KBM-7 (cell line): ENCODE measurements around the gene KLHDC4.
A peak's percentile ranks its signal among the peaks of the same experiment; 100 is the strongest.
"Not testable (repeated sequence)": the region's sequence is repeated elsewhere in the genome, so short reads cannot be mapped to it uniquely, and the experiment has no call there.

Experiments used
- DNase-seq: peaks from one replicate; pipeline ENCODE4 v3.0.0-alpha.2; 2015
- in situ Hi-C: fragments of 300-500 bp; cut with MboI; formaldehyde crosslinking; loops from 2 replicates; pipeline ENCODE4 v1.14.3; 2020; ENCODE audit warnings: low sequenced_read_pairs, low pct_unique_long_range_greater_than_20kb, mixed read lengths

The KLHDC4 gene

DNA sequence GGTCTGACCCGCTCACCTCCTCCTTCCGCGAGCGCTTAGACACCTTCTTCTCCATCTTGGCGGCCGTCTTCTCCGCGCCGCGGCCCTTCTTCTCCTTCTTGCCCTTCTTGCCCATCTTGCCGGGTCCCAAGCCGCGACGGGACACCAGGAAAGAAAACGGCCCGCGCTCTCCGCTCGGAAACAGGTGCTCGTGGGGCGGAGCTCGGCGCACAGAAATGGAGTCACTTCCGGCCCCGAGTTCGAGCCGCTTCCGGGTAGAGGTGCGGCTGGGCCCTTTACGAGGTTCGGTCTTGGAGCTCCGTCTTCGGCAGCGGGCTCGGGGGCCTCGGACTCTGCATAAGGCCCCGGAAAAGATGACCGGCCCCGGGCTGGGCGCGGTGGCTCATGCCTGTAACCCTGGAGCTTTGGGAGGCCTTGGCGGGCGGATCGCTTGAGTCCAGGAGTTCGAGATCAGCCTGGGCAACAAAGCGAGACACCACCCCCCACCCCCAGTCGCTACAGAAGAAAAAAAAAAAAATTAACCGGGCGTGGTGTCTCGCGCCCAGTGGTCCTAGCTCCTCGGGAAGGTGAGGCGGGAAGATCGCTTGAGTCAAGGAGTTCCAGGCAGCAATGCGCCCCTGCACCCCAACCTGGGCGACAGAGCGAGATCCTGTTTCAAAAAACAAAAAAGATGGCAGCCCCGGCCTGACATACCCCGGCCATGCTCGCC, at the start of gene KLHDC4:
Gene KLHDC4 (minus strand): TSS at position 211 of the 709 bp plus-strand sequence. CDS start 96 bp downstream, at position 115.
- in situ Hi-C loops = no loop called here
- DNase-seq = peak; percentile 91

DNA sequence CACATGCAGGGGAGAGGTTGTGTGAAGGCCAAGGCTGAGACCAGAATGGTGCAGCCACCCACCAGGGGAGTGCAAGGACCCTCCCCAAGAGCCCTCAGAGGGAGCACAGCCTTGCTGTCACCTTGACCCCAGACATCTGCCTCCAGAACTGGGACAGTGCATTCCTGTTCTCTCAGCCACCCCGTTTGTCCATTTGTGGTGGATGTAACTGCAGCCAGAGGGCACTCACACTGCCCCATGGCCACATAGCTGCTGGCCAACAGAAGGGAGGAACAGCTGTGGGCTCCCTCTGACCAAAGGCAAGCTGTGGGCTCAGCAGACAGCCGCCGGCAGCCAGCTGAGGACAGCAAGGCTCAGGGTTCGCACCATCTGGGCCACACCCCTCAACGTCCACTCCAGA, 49.8 kb upstream of the KLHDC4 start:
- in situ Hi-C loops = no loop called here
- no peak for DNase-seq

DNA sequence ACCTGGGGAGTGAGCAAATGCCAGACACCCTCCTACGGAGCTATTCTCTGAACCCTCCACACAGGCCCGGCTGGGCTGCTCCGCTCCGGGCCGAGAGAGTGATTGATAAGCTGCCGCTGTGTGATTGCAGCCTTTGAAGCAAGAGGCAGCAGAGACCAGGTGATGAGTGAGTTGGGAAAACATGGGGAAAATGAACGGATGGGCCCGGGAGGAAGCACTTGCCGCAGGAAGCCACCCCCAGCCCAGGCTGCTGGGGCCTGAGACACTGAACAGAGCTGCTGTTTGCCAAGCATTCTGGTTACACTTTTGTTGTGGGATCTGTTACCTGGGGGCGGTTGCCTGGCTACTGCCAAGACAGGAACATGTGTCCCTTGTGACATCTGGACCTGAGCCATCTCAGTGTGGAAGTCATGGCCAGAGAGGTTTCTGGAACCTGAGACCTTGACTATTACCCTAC, 46.4 kb upstream of the KLHDC4 start:
- in situ Hi-C loops = no loop called here
- no peak for DNase-seq

- not testable (repeated sequence) for DNase-seq
Observed at GRCh38 chr16:87811454-87811853, 45.7 kb upstream of the KLHDC4 start.

DNA sequence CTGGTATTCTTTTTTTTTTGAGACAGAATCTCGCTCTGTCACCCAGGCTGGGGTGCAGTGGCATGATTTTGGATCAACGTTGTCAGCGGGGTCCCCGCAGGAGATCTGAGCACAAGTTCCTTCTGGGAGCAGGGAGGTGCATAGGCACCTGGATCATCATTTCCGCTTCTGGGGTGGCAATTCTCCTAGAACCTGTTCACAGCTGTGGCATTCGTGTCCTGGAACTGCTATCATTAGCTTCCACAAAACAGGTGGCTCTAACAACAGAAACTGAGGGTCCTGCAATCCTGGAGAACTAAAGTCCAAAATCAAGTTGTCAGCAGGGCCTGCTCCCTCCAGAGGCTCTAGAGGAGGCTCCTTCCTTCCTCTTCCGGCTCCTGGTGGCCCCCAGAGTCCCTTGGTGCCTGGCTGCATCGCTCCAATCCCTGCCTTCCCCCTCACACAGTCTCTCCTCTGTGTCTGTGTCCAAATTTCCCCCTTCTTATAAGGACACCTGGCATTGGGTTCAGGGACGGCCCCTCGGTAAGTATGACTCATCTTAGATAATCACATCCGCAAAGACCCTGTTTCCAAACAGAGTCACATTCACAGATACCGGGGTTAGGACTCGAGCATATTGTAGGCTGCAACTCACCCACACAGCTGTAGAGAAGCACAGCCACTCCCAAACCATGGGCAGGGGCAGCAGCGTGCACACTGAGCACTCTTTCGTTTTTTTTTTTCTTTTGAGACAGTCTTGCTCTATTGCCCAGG, 43.5 kb upstream of the KLHDC4 start:
- DNase-seq = peak; percentile 57
- in situ Hi-C loops = no loop called here

More at GRCh38 chr16:87811454-87811853, 45.7 kb upstream of the KLHDC4 start:
- in situ Hi-C loops = not testable (repeated sequence)

- in situ Hi-C loops = no loop called here
Observed at GRCh38 chr16:87808108-87808507, 42.3 kb upstream of the KLHDC4 start.

DNA sequence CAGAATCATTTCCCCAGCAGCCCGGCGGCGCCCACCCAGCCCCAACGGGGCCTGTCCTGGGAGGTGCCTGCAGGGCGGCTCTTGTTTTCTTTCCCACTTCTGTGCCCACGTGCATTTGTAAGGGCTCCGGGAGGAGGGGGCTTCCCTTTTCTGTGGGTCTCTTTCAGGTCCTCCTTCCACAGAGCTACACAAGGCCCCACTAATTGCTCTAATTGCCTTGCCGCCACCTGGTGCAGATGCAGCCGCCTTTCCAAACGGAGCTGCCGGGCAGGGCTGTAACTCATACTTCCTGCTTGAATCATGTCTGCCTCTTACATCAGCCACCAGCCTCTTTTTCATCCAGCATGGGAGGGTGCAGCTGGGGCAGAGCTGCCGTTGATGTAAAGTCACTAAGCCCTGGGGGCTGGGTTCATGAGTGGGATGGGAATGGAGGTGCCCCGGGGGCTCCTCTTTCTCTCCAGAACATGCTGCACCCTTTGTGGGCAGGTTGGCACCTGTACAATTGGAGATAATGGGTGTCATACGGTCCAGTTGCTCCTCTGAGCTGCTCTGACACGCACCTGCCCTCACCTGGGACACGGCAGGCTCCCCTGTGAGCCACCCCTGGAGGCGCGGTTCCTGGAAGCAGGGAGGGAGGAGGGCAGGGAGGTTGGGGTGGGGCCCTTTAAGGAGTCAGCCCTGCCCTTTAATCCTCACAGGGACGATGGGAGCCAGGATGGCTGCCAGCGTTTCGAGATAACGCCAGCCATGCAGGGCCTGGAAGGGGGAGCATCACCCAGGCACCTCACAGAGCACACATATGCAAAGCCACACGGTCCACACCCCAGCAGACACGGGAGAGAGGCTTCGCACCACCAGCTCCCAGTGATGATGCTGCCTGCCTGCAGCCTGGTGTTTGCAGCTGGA, 41.1 kb upstream of the KLHDC4 start:
- in situ Hi-C loops = no loop called here
- DNase-seq = peak; percentile 91

More at GRCh38 chr16:87808108-87808507, 42.3 kb upstream of the KLHDC4 start:
- DNase-seq = no peak

DNA sequence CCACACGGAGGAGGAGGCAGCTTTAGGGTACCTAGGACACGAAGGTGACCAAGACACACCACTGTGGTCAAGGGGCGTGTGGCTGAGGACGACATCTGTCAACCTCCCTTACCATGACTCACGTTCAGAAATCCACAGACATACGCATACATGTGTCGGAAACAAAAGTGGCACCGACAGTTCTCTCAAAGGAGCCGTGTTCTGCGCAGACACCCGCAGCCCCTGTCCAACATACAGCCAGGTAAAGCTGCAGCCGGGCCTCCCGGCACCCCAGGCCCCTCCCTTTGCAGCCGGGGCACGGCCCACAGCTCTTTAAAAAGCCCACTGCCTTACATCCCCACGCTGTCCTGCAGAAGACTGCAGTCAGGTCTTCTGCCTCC, 40.5 kb upstream of the KLHDC4 start:
- DNase-seq = no peak
- in situ Hi-C loops = no loop called here

- in situ Hi-C loops = no loop called here
- no peak for DNase-seq
Observed at GRCh38 chr16:87803385-87803784, 37.6 kb upstream of the KLHDC4 start.

- in situ Hi-C loops = no loop called here
- no peak for DNase-seq
Observed at GRCh38 chr16:87802670-87803069, 36.9 kb upstream of the KLHDC4 start.

GRCh38 chr16:87801679-87802259, 36.0 kb upstream of the KLHDC4 start:
- in situ Hi-C loops = no loop called here
- no peak for DNase-seq

DNA sequence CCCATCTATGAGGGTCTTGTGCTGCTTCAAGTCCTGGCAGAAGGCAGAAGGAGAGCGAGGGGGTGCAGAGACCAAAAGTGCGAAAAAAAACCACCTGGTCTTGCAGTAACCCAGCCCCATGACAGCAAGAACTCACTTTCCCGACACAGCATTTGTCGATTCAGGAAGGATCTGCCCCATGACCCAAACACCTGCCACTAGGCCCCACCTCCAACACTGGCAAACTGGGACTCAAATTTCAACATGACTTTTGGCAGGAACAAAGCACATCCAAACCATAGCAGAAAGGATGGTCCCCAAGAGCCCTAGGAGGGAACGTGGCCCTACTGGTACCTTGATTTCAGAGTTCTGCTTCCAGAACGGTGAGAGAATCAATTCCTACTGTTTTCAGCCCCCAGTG, 34.7 kb upstream of the KLHDC4 start:
- in situ Hi-C loops = no loop called here
- DNase-seq = no peak

DNA sequence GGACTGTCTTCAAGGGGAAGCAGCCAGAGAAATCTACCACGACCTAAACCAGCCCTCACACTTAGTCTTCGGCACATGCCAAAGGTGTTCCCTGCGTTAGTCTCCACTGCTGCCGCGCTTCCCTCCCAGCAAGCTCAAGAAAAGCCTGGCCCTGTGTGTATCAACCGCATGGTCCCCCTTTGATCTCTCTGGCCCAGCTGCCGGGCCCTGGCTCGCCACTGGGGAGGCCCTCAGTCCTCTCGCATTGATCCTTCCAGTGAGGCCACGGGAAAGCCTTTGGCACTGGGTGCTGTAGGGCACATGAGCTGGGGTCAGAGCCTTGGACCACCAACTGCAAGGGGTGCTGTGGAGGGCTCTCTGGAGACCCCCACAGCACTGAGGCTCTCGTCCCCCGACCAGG, 29.6 kb upstream of the KLHDC4 start:
- DNase-seq = no peak
- in situ Hi-C loops = no loop called here

- no peak for DNase-seq
- in situ Hi-C loops = no loop called here
Observed at GRCh38 chr16:87794485-87795078, 28.8 kb upstream of the KLHDC4 start.

GRCh38 chr16:87792205-87792565, 26.4 kb upstream of the KLHDC4 start:
- in situ Hi-C loops = no loop called here
- DNase-seq = no peak

DNA sequence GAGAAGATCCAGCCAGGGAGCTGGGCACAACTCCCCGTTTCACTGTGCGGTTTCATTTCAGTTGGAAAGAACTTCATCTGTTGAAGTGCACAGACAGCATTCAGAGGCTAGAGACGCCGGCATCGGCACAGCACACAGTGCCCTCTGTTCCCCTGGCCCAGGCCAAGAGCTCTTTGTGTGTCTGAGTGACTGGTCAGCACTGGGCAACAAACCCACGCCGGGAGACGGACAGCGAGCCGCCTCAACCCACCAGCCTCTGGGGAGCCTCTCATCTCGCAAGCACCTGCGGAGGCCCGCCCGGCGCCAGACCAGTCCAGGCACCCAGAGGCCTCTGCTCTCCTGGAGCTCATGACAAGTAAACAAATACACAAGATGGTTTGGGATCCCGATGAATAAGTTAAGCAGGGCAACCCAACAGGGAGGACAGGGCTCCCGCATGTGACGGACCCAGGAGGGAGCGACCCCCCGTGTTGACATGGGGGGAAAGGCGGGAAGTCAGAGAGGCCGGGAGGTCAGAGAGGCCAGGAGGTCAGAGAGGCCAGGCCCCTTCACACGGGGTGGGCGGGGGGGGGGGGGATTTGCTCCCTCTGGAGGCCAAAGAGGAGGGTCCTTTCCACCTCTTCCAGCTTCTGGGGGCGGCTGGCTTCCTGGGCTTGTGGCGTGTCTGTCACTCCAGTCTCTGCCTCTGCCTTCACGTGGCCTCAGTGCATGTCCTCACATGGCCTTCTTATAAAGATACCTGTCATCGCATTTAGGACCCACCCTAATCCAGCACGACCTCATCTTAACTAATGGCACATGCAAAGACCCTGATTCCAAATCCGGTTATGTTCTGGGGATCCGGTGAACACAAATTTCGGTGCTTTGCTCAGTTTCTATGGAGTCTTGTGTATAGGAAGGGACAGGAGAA, 25.8 kb upstream of the KLHDC4 start:
- no peak for DNase-seq
- in situ Hi-C loops = no loop called here

DNA sequence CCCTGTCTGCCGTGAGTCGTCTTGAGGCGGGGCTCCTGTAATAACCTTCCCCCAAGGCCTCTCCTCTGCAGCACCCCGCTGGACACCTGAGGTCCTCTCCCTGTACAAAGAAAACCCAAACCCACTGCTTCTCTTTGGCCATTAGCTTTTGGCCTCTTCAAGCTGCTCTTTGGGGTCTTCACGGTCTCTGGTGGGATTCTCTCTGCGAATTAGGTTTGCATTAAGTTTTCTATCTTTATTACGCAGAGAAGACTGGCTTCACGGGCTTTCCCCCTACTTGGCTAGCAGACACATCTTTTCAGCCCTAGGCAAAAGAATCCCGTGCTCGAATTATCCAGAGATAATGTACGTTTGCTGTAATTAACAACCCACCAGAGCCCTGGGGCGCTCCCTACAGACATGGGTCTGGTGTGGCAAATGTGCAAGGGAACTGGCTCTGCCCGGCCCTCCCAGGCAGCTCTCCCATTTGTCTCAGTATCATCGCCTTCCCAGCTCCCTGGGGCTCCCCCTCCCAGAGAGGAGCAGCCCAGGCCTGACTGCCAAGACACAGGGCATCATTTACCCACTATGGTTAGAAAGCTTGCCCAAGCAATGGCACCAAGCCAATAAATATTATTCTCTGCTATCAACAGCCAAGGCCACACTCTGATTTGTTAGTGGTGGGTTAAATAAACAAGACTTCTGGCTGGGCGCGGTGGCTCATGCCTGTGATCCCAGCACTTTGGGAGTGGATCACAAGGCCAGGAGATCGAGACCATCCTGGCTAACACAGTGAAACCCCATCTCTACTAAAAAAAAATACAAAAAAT, 24.7 kb upstream of the KLHDC4 start:
- in situ Hi-C loops = no loop called here
- no peak for DNase-seq
